ENCODE measurements around the gene CD14.
A peak's percentile ranks its signal among the peaks of the same experiment; 100 is the strongest.
"Not testable (repeated sequence)": the region's sequence is repeated elsewhere in the genome, so short reads cannot be mapped to it uniquely, and the experiment has no call there.

CD14 gene

DNA sequence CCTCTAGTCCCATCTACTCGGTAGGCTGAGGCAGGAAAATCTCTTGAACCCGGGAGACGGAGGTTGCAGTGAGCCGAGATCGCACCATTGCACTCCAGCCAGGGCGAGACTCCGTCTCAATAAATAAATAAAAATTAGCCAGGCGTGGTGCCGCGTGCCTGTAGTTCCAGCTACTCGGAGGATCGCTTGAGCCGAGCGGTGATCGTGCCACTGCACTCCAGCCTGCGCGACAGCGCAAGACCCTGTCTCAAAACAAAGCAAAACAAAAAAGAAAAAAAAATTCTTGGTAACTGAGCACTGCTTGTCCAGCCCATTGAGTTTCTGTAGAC lies 31.0 kb upstream of the CD14 start:
- Histone ChIP-seq H3K27me3 (replicated peaks; ENCODE audit: control insufficient read depth, insufficient read depth, low read length) (no peaks in the 10 kb centered on the region), H3K4me3 (replicated peaks; ENCODE audit: low read depth, low read length) (peak overlapping the region; percentile 79), H3K36me3 (ENCODE audit: control insufficient read depth, insufficient read depth, low read length) (peaks cover 28% of the 10 kb centered on the region)
- DNase-seq (ENCODE audit: extremely low read depth, insufficient read length) = no peak
- TF ChIP-seq, protein P1, sequence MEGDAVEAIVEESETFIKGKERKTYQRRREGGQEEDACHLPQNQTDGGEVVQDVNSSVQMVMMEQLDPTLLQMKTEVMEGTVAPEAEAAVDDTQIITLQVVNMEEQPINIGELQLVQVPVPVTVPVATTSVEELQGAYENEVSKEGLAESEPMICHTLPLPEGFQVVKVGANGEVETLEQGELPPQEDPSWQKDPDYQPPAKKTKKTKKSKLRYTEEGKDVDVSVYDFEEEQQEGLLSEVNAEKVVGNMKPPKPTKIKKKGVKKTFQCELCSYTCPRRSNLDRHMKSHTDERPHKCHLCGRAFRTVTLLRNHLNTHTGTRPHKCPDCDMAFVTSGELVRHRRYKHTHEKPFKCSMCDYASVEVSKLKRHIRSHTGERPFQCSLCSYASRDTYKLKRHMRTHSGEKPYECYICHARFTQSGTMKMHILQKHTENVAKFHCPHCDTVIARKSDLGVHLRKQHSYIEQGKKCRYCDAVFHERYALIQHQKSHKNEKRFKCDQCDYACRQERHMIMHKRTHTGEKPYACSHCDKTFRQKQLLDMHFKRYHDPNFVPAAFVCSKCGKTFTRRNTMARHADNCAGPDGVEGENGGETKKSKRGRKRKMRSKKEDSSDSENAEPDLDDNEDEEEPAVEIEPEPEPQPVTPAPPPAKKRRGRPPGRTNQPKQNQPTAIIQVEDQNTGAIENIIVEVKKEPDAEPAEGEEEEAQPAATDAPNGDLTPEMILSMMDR (IDR thresholded peaks at IDR 0.05; ENCODE audit: insufficient read depth, low read length, poor library complexity, severe bottlenecking) = no peak

DNA sequence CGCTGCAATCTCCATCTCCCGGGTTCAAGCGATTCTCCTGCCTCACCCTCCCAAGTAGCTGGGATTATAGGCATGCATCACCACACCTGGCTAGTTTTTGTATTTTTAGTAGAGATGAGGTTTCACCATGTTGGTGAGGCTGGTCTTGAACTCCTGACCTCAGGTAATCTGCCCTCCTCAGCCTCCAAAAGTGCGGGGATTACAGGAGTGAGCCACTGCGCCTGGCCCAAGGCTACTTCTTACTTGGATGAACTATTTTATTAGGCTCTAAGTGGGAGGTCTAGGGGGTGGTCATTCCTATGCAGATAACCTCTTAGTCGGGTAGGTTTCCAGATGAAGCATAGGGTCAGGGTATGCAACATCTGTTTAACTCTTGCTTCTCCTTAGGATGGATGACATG lies 27.4 kb upstream of the CD14 start:
- not testable (repeated sequence) for H3K27me3 ChIP-seq (replicated peaks; ENCODE audit: control insufficient read depth, insufficient read depth, low read length); DNase-seq (ENCODE audit: extremely low read depth, insufficient read length); H3K4me3 ChIP-seq (replicated peaks; ENCODE audit: low read depth, low read length)
- H3K36me3 ChIP-seq (ENCODE audit: control insufficient read depth, insufficient read depth, low read length) = peaks cover 33% of the 10 kb centered on the region

DNA sequence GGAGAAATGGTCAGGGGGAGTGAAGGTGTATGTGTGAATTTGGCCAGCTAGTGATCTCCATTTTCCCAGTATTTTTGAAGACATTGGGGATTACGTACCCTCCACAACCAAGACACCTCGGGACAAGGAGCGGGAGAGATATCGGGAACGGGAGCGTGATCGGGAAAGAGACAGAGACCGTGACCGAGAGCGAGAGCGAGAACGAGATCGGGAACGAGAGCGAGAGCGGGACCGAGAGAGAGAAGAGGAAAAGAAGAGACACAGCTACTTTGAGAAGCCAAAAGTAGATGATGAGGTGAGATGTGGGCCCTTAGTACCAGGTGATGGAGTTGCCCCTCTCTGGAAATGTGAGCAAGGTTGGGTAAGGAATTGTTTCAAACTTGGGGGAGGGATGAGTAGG lies 25.9 kb upstream of the CD14 start:
- peaks cover 36% of the 10 kb centered on the region for H3K36me3 ChIP-seq (ENCODE audit: control insufficient read depth, insufficient read depth, low read length)
- DNase-seq (ENCODE audit: extremely low read depth, insufficient read length) = no peak
- TF ChIP-seq, protein P1 (IDR thresholded peaks at IDR 0.05; ENCODE audit: insufficient read depth, low read length, poor library complexity, severe bottlenecking) = no peak
- no peaks in the 10 kb centered on the region for H3K27me3 ChIP-seq (replicated peaks; ENCODE audit: control insufficient read depth, insufficient read depth, low read length)
- H3K4me3 ChIP-seq (replicated peaks; ENCODE audit: low read depth, low read length) = no peak overlapping the region

DNA sequence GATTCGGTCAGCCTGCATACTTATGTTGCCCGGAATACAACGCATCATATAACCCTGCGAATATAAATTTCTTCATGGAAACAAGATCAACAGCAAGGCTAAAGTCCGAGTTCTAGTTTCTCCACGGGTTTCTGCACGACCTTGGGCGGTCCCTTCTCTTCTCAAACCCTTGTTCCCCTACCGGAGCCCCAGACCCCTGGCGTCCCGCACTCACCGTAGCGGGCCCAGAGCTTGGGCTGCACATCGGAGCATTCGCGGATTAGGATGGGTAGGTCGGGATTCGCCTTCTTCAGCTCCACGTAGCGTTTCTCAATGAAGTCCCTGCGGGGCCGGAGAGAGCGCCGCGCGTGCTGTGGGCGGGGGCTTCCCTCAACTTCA lies 14.1 kb upstream of the CD14 start:
- Histone ChIP-seq H3K4me3 (replicated peaks; ENCODE audit: low read depth, low read length) (peak overlapping the region; percentile 96), H3K27me3 (replicated peaks; ENCODE audit: control insufficient read depth, insufficient read depth, low read length) (no peaks in the 10 kb centered on the region), H3K36me3 (ENCODE audit: control insufficient read depth, insufficient read depth, low read length) (peaks cover 13% of the 10 kb centered on the region)
- TF ChIP-seq, protein P1 (IDR thresholded peaks at IDR 0.05; ENCODE audit: insufficient read depth, low read length, poor library complexity, severe bottlenecking) = no peak
- no peak for DNase-seq (ENCODE audit: extremely low read depth, insufficient read length)

DNA sequence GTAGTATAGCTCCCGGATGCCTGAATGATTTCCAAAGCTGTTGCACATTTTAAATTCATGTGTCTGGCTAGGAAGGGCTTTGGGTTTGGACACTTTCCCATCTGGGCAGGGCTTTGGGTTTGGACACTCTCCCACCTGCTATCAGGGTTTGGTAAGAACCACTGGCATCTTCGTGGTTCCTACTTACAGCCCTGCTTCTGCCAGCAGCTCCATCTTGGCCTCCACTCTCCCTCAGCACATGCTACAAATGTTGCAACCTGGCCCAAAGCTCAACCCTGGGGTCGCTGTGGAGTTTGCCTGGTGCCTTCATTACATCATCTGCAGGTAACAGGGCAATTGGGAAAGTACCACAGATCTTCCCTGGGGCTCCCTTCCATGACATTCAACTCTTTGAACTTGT lies 9.7 kb upstream of the CD14 start:
- no peaks in the 10 kb centered on the region for H3K27me3 ChIP-seq (replicated peaks; ENCODE audit: control insufficient read depth, insufficient read depth, low read length)
- no peak overlapping the region for H3K4me3 ChIP-seq (replicated peaks; ENCODE audit: low read depth, low read length)
- DNase-seq (ENCODE audit: extremely low read depth, insufficient read length) = no peak
- TF ChIP-seq, protein P1 (IDR thresholded peaks at IDR 0.05; ENCODE audit: insufficient read depth, low read length, poor library complexity, severe bottlenecking) = no peak
- H3K36me3 ChIP-seq (ENCODE audit: control insufficient read depth, insufficient read depth, low read length) = peaks cover 15% of the 10 kb centered on the region

DNA sequence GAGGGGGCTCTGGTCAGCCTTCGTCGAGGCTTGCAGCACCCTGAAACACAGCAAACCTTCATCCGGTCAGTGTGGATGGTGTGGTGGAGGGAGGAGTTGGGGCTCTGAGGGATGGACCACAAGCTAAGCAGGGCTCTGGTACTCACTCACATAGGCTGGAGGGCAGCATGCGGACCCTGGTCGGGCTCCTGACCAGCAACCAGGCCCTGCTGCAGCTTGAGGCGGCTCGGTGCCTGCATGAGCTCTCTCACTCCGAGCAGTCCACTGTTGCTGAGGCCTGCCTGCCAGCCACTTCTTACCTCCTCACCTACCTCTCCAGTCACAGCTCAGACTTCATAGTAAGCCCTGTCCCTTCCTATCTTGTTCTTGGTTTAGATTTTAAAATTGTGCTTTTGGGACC lies 8.7 kb upstream of the CD14 start:
- H3K4me3 ChIP-seq (replicated peaks; ENCODE audit: low read depth, low read length) = no peak overlapping the region
- TF ChIP-seq, protein P1 (IDR thresholded peaks at IDR 0.05; ENCODE audit: insufficient read depth, low read length, poor library complexity, severe bottlenecking) = no peak
- DNase-seq (ENCODE audit: extremely low read depth, insufficient read length) = no peak
- H3K27me3 ChIP-seq (replicated peaks; ENCODE audit: control insufficient read depth, insufficient read depth, low read length) = no peaks in the 10 kb centered on the region
- H3K36me3 ChIP-seq (ENCODE audit: control insufficient read depth, insufficient read depth, low read length) = peaks cover 15% of the 10 kb centered on the region

Measured in GM06990 (cell line).